ENCODE data around the gene CD320. TPM values are rescaled to one million over a fixed set of nuclear protein-coding genes. Genes with fewer than 3 reads are reported as not detected.

CD320 gene
- total and polyA plus RNA-seq, 10 of the 15 experiments (the other 5 are each of a cell fraction or from before 2014, with no cell fraction given), result 1.1 to 134 (median 46.5) TPM

DNA sequence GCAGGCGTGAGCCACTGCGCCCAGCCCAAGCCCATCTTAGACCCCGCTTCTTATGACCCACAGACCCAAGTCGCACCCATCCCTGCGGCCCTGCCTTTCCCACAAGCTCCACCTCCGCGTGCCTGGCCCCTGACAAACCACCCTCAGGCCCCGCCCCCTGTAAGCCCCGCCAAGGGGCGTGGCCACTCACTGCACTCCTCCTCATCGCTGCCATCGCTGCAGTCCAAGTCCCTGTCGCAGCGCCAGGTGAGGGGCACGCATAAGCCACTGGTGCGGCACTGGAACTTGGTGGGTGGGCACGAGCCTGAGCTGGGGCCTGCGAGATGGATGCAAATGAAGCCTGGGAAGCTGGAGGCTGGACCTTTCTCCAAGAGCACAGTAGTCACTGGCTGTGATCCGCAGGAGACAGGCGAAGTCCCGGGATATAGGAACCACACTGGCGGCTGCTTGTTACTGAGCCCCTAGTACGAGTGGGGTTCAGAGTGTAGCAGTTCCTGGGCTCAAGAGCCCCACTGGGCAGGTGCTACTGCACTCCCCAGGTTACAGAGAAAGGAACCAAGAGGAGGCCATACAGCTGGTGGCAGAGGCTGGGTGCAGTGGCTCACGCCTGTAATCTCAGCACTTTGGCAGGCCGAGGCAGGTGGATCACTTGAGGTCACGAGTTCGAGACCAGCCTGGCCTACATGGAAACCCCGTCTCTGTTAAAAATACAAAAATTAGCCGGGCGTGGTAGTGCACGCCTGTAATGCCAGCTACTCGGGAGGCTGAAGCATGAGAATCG is 3.1 kb downstream of the CD320 start:
- no TSS peak for BruUV-seq (replicated peaks)
- intact Hi-C loops (cut with micrococcal nuclease; ENCODE audit: unreplicated experiment), result no loop called here
- CTCF ChIA-PET, result interaction anchor here (1.6 kb wide), 1 partner anchor 19 kb away, joined by 3 read pairs; no protein-coding TSS in a partner anchor
- H3K4me1 ChIP-seq (ENCODE audit: control insufficient read depth, insufficient read depth, low read length), result peaks cover 7% of the 10 kb centered on the region
- peaks cover 21% of the 10 kb centered on the region for H3K79me2 ChIP-seq (ENCODE audit: control insufficient read depth, insufficient read depth, low read length)
- no peak overlapping the region for H2AFZ ChIP-seq (ENCODE audit: control insufficient read depth, low read depth, low read length)
- SMC1A ChIA-PET (ENCODE audit: uncharacterized antibody, unreplicated experiment), result no interaction called here
- DNase-seq (ENCODE audit: low read depth, low spot score) (no peak), ATAC-seq (no peak), FAIRE-seq (no peak)
- H3K4me2 ChIP-seq (ENCODE audit: control insufficient read depth, insufficient read depth), result no peak overlapping the region
- no peaks in the 10 kb centered on the region for H3K27me3 ChIP-seq (replicated peaks in 1 of 2; ENCODE audit: control insufficient read depth in 2 of 2, insufficient read depth in 2 of 2, low read length in 1 of 2)
- 86% methylated on average over 33 of the region's 33 CpGs for WGBS (ENCODE audit: insufficient coverage, insufficient replicate concordance, low lambda C conversion rate, missing lambda C conversion rate)
- H3K27ac ChIP-seq (ENCODE audit: control insufficient read depth, insufficient read depth), result no peak overlapping the region
- in situ Hi-C loops (cut with MboI), result loop anchor here (5.0 kb wide), 1 partner anchor 33 kb away; no protein-coding TSS in a partner anchor
- H3K4me3 ChIP-seq, result no peak overlapping the region
- RAD21 ChIA-PET (ENCODE audit: unreplicated experiment), result no interaction called here
- no peak overlapping the region for H3K9ac ChIP-seq (ENCODE audit: control insufficient read depth, insufficient read depth, low read length)
- H4K20me1 ChIP-seq (ENCODE audit: control insufficient read depth, insufficient read depth), result no peaks in the 10 kb centered on the region
- peaks cover 8 to 13% of the 10 kb centered on the region in 2 experiments; a peak in 3 of 4 replicates for H3K36me3 ChIP-seq (ENCODE audit: control insufficient read depth in 2 of 2, insufficient read depth in 2 of 2, low read length in 1 of 2)
- no peaks in the 10 kb centered on the region for H3K9me3 ChIP-seq (replicated peaks; ENCODE audit: control insufficient read depth, insufficient read depth, low read length)
- POLR2A ChIA-PET, result interaction anchor here (0.6 kb wide), 1 partner anchor 205 kb away, joined by 3 read pairs; no protein-coding TSS in a partner anchor
- TF ChIP-seq POU2F2 (IDR thresholded peaks at IDR 0.05; ENCODE audit: borderline replicate concordance, low read depth, low read length) (no peak), NFIC (IDR thresholded peaks at IDR 0.05; ENCODE audit: low read depth, low read length) (no peak), NR2C2 (IDR thresholded peaks at IDR 0.05; ENCODE audit: borderline replicate concordance, control insufficient read depth, insufficient read length, low read depth) (no peak), LARP7 (IDR thresholded peaks at IDR 0.05) (no peak), MYC (IDR thresholded peaks at IDR 0.05; ENCODE audit: insufficient read depth, insufficient read length, insufficient replicate concordance, low read length, severe bottlenecking) (no peak), DPF2 (IDR thresholded peaks at IDR 0.05) (no peak), TCF7 (IDR thresholded peaks at IDR 0.05; ENCODE audit: borderline replicate concordance) (no peak), ZNF384 (IDR thresholded peaks at IDR 0.05; ENCODE audit: borderline replicate concordance, low read depth, low read length) (no peak)
- TF ChIP-seq, protein P1, sequence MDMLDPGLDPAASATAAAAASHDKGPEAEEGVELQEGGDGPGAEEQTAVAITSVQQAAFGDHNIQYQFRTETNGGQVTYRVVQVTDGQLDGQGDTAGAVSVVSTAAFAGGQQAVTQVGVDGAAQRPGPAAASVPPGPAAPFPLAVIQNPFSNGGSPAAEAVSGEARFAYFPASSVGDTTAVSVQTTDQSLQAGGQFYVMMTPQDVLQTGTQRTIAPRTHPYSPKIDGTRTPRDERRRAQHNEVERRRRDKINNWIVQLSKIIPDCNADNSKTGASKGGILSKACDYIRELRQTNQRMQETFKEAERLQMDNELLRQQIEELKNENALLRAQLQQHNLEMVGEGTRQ (IDR thresholded peaks at IDR 0.05; ENCODE audit: borderline replicate concordance, low read depth, low read length), result no peak
- TF ChIP-seq, protein P2, sequence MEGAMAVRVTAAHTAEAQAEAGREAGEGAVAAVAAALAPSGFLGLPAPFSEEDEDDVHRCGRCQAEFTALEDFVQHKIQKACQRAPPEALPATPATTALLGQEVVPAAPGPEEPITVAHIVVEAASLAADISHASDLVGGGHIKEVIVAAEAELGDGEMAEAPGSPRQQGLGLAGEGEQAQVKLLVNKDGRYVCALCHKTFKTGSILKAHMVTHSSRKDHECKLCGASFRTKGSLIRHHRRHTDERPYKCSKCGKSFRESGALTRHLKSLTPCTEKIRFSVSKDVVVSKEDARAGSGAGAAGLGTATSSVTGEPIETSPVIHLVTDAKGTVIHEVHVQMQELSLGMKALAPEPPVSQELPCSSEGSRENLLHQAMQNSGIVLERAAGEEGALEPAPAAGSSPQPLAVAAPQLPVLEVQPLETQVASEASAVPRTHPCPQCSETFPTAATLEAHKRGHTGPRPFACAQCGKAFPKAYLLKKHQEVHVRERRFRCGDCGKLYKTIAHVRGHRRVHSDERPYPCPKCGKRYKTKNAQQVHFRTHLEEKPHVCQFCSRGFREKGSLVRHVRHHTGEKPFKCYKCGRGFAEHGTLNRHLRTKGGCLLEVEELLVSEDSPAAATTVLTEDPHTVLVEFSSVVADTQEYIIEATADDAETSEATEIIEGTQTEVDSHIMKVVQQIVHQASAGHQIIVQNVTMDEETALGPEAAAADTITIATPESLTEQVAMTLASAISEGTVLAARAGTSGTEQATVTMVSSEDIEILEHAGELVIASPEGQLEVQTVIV (IDR thresholded peaks at IDR 0.05; ENCODE audit: borderline replicate concordance, partially characterized antibody), result no peak
- TF ChIP-seq, protein P3, sequence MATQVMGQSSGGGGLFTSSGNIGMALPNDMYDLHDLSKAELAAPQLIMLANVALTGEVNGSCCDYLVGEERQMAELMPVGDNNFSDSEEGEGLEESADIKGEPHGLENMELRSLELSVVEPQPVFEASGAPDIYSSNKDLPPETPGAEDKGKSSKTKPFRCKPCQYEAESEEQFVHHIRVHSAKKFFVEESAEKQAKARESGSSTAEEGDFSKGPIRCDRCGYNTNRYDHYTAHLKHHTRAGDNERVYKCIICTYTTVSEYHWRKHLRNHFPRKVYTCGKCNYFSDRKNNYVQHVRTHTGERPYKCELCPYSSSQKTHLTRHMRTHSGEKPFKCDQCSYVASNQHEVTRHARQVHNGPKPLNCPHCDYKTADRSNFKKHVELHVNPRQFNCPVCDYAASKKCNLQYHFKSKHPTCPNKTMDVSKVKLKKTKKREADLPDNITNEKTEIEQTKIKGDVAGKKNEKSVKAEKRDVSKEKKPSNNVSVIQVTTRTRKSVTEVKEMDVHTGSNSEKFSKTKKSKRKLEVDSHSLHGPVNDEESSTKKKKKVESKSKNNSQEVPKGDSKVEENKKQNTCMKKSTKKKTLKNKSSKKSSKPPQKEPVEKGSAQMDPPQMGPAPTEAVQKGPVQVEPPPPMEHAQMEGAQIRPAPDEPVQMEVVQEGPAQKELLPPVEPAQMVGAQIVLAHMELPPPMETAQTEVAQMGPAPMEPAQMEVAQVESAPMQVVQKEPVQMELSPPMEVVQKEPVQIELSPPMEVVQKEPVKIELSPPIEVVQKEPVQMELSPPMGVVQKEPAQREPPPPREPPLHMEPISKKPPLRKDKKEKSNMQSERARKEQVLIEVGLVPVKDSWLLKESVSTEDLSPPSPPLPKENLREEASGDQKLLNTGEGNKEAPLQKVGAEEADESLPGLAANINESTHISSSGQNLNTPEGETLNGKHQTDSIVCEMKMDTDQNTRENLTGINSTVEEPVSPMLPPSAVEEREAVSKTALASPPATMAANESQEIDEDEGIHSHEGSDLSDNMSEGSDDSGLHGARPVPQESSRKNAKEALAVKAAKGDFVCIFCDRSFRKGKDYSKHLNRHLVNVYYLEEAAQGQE (IDR thresholded peaks at IDR 0.05; ENCODE audit: low read depth, low read length), result no peak
- TF ChIP-seq, protein P4, sequence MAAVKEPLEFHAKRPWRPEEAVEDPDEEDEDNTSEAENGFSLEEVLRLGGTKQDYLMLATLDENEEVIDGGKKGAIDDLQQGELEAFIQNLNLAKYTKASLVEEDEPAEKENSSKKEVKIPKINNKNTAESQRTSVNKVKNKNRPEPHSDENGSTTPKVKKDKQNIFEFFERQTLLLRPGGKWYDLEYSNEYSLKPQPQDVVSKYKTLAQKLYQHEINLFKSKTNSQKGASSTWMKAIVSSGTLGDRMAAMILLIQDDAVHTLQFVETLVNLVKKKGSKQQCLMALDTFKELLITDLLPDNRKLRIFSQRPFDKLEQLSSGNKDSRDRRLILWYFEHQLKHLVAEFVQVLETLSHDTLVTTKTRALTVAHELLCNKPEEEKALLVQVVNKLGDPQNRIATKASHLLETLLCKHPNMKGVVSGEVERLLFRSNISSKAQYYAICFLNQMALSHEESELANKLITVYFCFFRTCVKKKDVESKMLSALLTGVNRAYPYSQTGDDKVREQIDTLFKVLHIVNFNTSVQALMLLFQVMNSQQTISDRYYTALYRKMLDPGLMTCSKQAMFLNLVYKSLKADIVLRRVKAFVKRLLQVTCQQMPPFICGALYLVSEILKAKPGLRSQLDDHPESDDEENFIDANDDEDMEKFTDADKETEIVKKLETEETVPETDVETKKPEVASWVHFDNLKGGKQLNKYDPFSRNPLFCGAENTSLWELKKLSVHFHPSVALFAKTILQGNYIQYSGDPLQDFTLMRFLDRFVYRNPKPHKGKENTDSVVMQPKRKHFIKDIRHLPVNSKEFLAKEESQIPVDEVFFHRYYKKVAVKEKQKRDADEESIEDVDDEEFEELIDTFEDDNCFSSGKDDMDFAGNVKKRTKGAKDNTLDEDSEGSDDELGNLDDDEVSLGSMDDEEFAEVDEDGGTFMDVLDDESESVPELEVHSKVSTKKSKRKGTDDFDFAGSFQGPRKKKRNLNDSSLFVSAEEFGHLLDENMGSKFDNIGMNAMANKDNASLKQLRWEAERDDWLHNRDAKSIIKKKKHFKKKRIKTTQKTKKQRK (IDR thresholded peaks at IDR 0.05; ENCODE audit: low read depth, low read length), result no peak
